HG03457 (cell line): Measurements from ENCODE around the gene JAKMIP1.
"Not testable (repeated sequence)": the region's sequence is repeated elsewhere in the genome, so short reads cannot be mapped to it uniquely, and the experiment has no call there.

Experiments
- ATAC-seq: cut with Tn5 transposase; IDR thresholded peaks from one replicate; pipeline ENCODE4 v1.9.1; 2021; ENCODE audit warnings: moderate number of reproducible peaks; ENCODE audit not compliant: unreplicated experiment

The JAKMIP1 gene

GRCh38 chr4:6150046-6150735, 50.2 kb downstream of the JAKMIP1 start:
- ATAC-seq: no peak

DNA sequence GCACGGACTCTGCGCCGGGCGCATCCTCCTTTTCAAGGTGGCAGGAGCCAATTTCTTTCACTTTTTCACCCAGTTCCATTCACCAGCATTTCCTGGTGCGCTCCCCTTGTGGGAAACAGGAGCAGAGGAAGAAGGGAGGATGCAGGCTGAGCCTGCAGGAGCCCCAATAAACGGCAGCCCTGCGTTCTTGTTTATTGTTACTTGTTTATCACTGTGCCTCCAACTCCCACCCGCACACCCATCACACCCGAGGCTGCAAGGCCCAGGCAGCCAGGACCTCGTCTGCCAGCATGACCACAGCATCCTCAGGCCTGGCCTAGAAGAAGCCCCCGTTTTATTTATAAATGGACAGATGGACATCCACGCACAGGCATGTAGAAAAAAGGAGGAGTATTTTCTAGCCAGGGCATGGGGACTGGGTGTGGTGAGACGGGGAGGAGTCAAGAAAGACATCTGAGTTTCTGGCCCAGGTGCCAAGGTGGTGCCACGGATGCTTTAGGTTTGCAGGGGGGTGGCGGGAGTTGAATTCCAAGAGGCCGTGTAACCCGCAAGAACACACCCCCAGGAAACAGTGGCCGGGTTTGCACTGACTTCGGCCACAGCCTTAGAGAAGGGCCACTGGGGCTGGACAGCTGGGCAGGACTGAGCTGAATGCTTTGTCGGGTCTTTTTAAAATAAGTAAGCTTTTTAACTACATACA, 51.7 kb downstream of the JAKMIP1 start:
- ATAC-seq: no peak

DNA sequence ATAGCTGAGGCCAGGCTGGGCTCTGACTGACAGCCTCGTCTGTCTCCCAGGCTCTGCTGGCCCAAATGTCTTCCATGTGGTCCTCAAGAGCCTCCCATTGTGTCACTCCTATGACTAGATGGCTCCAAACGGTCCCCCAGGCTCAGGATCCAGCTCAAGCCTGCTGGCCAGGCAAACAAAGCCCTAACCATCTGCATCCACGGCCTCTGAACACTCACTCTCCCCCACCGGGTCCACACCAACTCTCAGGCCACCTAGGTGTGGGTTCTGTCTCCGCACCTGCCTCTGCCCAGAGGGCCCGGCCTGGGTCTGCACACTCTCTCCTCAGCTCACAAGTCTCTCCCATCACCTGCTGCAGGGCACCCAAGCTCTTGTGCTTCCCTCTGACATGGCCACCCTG, 52.9 kb downstream of the JAKMIP1 start:
- no peak for ATAC-seq

GRCh38 chr4:6143603-6144181, 56.7 kb downstream of the JAKMIP1 start:
- no peak for ATAC-seq

DNA sequence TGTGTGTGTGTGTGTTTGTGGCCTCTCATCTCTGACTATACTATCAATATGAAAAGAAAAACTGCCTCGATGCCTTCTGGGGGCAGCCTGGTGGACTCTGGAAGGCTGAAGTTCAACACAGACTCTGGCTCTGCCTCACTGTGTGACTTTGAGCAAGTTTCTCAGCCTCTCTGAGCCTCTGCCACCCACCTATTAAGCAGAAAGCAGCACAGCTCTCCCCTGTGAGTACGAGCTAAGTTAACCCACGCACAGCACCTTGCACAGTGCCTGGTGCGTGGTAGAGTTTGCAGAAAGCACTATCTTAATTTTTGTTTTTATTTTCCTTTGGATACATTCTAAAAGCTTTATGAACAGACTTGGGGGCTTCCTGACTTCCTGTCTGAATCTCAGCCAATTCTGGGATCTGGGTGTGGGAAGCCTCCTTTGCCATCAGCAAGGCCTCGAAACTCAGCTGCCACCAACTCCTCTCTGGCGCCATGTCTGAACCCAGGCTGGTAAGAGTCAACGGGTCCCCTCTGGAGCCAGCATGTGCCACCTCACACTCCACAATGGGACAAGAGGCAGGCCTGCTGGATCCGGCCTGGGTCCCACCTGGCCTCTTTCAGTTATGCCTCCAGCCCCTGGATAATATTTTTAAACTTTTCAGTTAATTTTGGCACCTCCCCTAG, 57.3 kb downstream of the JAKMIP1 start:
- no peak for ATAC-seq

DNA sequence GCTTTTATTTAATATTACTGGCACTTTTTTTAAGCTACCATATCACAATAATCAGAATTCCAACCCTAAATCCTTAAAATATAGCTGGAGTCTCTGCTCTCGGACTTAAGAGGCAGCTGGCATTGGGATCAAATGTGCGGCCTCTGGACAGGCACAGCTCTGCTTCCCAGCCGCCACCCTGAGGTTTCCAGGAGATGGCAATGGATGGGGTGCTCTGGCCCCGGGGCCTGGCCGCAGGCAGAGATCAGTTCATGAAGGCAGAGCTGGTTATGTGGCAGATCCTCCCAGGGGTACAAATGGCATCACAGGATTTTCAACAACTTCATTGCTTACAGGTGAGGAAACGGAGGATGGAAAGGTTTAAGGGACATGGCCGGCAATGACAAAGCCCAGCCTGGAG, 57.8 kb downstream of the JAKMIP1 start:
- ATAC-seq: no peak

- ATAC-seq: no peak
Measured at GRCh38 chr4:6141554-6141953, 58.8 kb downstream of the JAKMIP1 start.

- not testable (repeated sequence) for ATAC-seq
Measured at GRCh38 chr4:6141021-6141420, 59.3 kb downstream of the JAKMIP1 start.

DNA sequence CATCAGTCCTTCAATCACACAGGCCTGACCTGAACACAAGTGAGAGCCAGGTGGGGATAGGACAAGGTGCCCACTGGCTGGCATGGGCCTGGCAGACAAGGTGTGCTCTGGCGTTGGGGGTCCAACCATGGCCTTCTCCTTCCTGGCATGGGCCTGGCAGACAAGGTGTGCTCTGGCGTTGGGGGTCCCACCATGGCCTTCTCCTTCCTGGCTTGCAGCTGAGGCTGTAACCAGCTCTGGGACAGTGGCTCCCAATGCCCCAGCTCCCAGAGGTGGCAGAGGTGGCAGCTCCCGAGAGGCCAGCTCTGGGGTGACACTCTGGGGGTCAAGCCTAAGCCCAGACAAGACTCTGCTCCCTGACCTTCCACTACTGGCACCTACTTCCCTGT, 62.6 kb downstream of the JAKMIP1 start:
- ATAC-seq: no peak

- no peak for ATAC-seq
Measured at GRCh38 chr4:6137027-6137746, 63.2 kb downstream of the JAKMIP1 start.

DNA sequence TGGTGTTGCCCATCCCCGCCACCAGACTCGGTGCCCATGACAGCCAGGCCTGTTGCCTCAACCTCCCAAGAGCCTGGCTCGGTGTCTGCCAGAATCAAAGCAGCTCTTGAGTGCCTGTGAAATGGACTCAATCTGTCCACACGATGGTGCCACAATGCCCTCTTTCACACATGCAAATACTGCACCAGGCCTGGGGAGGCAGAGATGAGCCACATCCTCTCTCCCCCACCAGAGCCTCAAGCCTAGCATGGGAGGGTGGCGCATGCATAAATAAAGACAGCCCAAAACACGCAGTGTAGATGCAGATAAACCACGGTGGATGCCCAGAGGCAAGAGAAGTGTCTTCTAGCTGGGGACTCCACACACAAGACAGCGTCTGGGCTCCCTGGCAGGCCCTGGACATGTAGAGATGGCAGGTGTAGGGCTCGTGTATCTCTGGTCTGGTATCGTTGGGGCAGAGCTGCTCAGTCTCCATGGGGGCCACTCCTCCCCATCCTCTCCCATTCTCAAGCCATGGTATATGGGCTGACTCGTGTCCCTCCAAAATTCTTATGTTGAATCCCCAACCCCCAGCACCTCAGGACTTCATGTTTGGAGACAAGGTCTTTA, 65.6 kb downstream of the JAKMIP1 start:
- ATAC-seq: peak; percentile 90

DNA sequence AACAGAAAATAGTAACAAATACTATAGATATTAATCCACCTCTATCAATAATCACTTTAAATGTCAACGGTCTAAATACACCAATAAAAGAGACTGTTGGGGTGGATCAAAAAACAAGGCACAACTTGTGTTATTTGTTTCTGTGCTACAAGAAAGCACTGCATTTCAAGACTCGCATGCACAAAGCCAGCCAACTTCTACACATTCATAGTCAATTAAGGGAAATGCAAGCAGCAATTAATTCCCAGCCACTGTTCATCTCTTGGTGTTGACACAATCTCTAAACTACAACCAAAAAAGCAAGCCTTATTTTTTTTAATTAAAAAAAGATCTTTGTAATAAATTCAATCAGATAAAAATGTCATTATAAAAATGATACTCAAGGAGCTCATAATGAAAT, 67.6 kb downstream of the JAKMIP1 start:
- no peak for ATAC-seq

DNA sequence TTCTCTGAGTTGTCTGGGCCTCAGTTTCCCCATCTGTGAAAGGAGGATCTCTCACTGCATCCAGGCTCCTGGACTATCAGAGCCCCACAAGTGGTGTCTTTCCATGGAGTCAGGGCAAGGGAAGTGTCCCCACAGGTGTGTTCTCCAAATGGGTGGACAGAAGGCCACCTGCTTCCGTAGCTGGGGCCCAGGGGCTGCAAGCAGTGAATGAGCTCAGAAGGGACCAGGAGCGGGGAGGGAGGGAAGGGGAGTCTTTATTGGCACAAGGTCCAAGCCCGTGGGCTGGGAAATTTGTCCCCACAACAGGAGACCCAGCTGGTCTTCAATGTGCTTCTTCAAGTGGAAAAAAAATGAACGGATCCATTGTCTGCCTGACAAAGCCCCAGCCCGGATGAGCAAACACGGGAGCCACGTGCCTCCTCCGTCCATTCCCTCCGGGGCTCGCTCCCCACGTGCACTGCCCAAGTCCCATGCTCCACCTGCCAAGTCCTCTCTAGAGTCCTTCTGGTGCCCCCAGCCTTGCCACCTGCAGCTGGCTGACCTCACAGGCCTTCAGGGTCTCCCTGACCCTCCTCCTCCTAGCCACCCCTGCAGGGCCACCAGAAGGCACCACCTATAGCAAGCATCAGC, 72.0 kb downstream of the JAKMIP1 start:
- no peak for ATAC-seq

DNA sequence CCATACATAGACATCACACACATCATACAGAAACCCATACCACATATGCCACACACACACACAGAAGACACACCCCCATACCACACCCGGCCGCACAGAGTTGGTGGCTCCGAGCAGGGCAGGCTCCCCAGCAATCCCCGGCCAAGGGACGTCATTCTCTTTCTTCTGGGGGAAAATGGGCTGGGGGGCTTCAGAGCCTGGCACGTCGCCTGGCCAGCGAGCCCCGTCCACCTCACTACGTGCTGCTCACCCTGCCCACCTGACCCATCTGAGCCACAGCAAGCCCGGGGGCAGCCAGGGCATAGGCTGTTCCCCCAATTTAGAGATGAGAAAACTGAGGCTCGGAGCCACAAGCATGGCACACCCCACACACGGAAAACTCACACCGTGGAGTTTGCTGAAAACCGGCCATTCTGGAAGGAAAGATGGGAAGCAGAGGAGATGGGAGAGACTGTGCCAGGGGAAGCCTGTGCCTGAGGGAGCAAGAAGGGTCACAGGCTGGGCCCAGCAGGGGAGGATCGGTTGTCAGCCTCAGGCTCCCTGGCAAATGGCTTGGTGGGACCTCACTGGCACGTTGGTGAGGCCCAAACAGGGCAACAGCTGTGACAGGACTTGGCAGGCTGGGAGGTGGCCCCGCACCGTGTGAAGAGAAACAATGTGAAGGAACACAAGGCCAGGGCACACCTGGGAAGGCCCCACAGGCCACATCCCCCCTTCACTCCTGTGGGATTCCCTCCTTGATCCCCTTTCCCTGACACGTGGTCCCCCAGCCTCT, 73.2 kb downstream of the JAKMIP1 start:
- no peak for ATAC-seq

GRCh38 chr4:6125103-6125651, 75.2 kb downstream of the JAKMIP1 start:
- no peak for ATAC-seq

- ATAC-seq: no peak
Measured at GRCh38 chr4:6124386-6125102, 75.8 kb downstream of the JAKMIP1 start.

GRCh38 chr4:6123976-6124375, 76.4 kb downstream of the JAKMIP1 start:
- no peak for ATAC-seq

DNA sequence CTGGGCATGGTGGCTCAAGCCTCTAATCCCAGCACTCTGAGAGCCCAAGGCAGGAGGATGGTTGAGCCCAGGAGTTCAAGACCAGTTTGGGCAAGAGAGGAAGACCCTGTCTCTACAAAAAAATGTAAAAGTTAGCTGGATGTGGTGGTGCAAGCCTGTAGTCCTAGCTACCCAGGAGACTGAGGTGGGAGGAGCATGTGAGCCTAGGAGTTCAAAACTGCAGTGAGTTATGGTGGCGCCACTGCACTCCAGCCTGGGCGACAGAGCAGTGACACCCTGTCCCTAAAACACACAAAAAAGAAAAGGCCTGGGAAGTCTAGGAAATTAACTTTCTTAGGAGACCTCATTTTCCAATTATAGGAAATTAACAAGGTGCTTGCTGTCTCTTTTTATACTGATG, 76.8 kb downstream of the JAKMIP1 start:
- no peak for ATAC-seq

DNA sequence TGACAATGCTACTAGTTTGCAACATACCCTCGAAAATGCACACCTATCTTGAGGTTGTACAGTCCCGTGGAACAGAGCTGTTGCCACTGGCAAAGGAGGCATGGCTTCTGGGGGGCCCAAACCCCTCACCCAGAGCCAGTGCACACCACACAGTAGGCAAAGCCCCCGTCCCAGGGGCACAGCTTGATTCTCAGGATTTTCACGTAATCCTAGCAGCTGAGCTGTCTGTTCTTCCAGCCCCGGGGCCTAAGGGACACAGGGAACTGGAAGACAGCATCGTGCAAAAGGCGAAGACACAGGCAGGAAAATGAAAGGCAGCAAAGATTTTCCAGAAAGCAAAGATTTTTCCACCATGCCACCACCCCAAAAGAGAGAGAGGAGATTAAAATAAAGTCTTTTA, 77.2 kb downstream of the JAKMIP1 start:
- no peak for ATAC-seq
